ENCODE measurements around the gene TMEM169. TPM values are rescaled to one million over a fixed set of nuclear protein-coding genes. Genes with fewer than 3 reads are reported as not detected.

TMEM169 gene
- total and polyA plus RNA-seq, 2 of the 4 experiments (the other 2 are of a cell fraction): 0.15 to 0.54 TPM

GRCh38 chr2:216084547-216084946 is 2.8 kb downstream of the TMEM169 start:
- CTCF ChIA-PET: interaction anchor here (1.3 kb wide), 1 partner anchor 11 kb away, joined by 4 read pairs; no protein-coding TSS in a partner anchor
- Histone ChIP-seq H4K20me1 (ENCODE audit: insufficient read depth, low read length) (no peaks in the 10 kb centered on the region), H3K18ac (ENCODE audit: low read depth, low read length) (no peak overlapping the region), H3K9me3 (ENCODE audit: control insufficient read depth, insufficient read depth, low read length) (no peaks in the 10 kb centered on the region), H3K9me1 (ENCODE audit: insufficient read depth, low read length) (peaks cover 11% of the 10 kb centered on the region), H3K4ac (ENCODE audit: low read depth, low read length) (no peak overlapping the region), H3K27ac (ENCODE audit: insufficient read depth, low read length) (no peak overlapping the region), H3K4me2 (ENCODE audit: low read depth, low read length) (no peak overlapping the region), H3K36me3 (ENCODE audit: control insufficient read depth, insufficient read depth, low read length) (no peaks in the 10 kb centered on the region), H2BK5ac (ENCODE audit: low read depth, low read length, poor library complexity, severe bottlenecking) (no peak overlapping the region), H3K79me1 (ENCODE audit: low read depth in 1 of 2, low read length in 2 of 2) (peaks cover 3 to 16% of the 10 kb centered on the region in 2 experiments; a peak in 3 of 4 replicates), H3K9ac (ENCODE audit: low read depth, low read length) (no peak overlapping the region), H2AFZ (replicated peaks; ENCODE audit: low read length, poor library complexity) (no peak overlapping the region), H3K4me3 (ENCODE audit: insufficient read depth, low read depth, low read length) (no peak overlapping the region), H4K91ac (ENCODE audit: insufficient read depth, low read depth, low read length) (no peak overlapping the region), H2BK15ac (ENCODE audit: low read depth, low read length) (no peak overlapping the region), H2BK20ac (ENCODE audit: low read depth, low read length) (no peak overlapping the region), H2AK5ac (ENCODE audit: low read depth, low read length) (no peak overlapping the region), H3K4me1 (ENCODE audit: control insufficient read depth, insufficient read depth, low read length) (0 out of 2 replicates have a peak, but pooled peaks cover 2% of the 10 kb centered on the region), H4K8ac (ENCODE audit: low read depth in 2 of 2, low read length in 2 of 2) (no peak overlapping the region), H2AK9ac (replicated peaks; ENCODE audit: low read depth, low read length, poor library complexity) (no peak overlapping the region), H4K5ac (ENCODE audit: low read depth, low read length) (no peak overlapping the region), H3K27me3 (ENCODE audit: control insufficient read depth, insufficient read depth, low read length) (no peaks in the 10 kb centered on the region), H3K14ac (replicated peaks; ENCODE audit: low read depth, low read length) (no peak overlapping the region), H3K56ac (ENCODE audit: extremely low read depth, insufficient read depth, low read length) (no peak overlapping the region), H3K23ac (ENCODE audit: low read depth, low read length) (no peak overlapping the region), H2BK120ac (ENCODE audit: low read depth, low read length) (no peak overlapping the region)
- TF ChIP-seq RCOR1 (IDR thresholded peaks at IDR 0.05; ENCODE audit: insufficient replicate concordance, low read length) (no peak), FOS (IDR thresholded peaks at IDR 0.05; ENCODE audit: low read depth, low read length) (no peak), USF2 (IDR thresholded peaks at IDR 0.05; ENCODE audit: low read depth, low read length) (no peak), POLR2A (IDR thresholded peaks at IDR 0.05; ENCODE audit: low read depth, low read length) (no peak), MAFK (IDR thresholded peaks at IDR 0.05; ENCODE audit: low read depth, low read length) (no peak)
- no peak for ATAC-seq (ENCODE audit: low read depth)
- dilution Hi-C loops (cut with HindIII; ENCODE audit: low sequenced_read_pairs, unreplicated experiment) (no loop called here), in situ Hi-C loops (cut with MboI; ENCODE audit: low sequenced_read_pairs) (no loop called here), intact Hi-C loops (cut with micrococcal nuclease) (no loop called here)
- no peak for DNase-seq
- no CpG with 5 or more reads among the region's 3 CpGs for WGBS, 2 experiments (ENCODE audit: extremely low coverage in 2 of 2, insufficient read length in 1 of 2)
- BruUV-seq (replicated peaks): no TSS peak
- POLR2A ChIA-PET (ENCODE audit: unreplicated experiment): no interaction called here
